ENCODE data around the gene BEGAIN.

BEGAIN gene

GRCh38 chr14:100534528-100535286 lies 52.5 kb downstream of the BEGAIN start:
- ChIA-PET POLR2A (ENCODE audit: low non-redundant PET) (no interaction called here), CTCF (interaction anchor here (0.6 to 0.7 kb wide), 2 partner anchors 64 to 1236 kb away, joined by 3 to 4 read pairs; no protein-coding TSS in a partner anchor)
- no peak for TF ChIP-seq CTCF (conservative IDR thresholded peaks at IDR 0.05; ENCODE audit: low read depth)
- DNase-seq (ENCODE audit: low spot score) = no peak
- H3K27ac ChIP-seq = peak overlapping the region; percentile 76

- DNase-seq (ENCODE audit: low spot score) = no peak
- TF ChIP-seq CTCF (conservative IDR thresholded peaks at IDR 0.05; ENCODE audit: low read depth) = no peak
- CTCF ChIA-PET = interaction anchor here (0.6 kb wide), 1 partner anchor 63 kb away, joined by 4 read pairs; no protein-coding TSS in a partner anchor
- POLR2A ChIA-PET (ENCODE audit: low non-redundant PET) = no interaction called here
- H3K27ac ChIP-seq = peak overlapping the region; percentile 76
Measured at GRCh38 chr14:100533656-100534485, 53.3 kb downstream of the BEGAIN start.

DNA sequence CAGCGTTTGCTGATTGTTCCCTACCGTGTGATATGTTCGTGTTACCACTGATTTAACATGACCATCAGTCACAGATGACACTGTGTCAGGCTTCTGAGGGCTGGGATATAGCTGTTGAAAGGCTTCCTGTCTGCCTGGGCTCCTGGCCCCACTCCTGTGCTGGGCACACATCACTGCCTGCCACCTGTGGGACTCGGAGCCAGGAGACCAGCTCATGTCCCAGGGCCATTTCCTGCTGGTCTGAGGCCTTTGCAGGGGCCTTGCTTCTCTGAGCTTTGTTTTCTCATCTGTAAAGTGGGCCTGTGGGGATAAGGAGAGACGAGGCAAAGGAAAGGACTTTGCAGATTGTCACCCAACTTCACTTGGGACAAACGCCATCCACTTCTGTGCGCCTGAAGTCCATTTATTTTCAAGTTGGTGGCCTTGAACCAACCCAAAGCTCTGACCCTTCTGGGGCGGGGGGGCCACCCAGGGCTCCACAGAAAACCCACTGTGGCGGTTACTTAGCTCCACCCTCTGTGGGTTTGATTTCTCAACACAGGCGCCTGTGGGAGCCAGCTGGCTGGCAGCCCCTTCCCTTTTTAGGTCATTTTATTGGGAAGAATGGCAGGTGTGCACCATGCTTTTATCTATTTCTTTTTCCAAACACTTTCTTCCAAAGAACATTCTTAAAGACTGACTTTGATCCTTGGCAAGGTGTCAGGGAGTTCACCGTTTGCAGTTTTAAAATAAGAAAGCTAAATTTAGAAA lies 54.1 kb downstream of the BEGAIN start:
- POLR2A ChIA-PET (ENCODE audit: low non-redundant PET) = interaction anchor here (0.5 kb wide), 1 partner anchor 233 kb away, joined by 3 read pairs; no protein-coding TSS in a partner anchor
- H3K27ac ChIP-seq = peak overlapping the region; percentile 76
- DNase-seq (ENCODE audit: low spot score) = no peak
- CTCF ChIA-PET = interaction anchor here (0.6 to 0.7 kb wide), 3 partner anchors 80 to 1258 kb away, joined by 3 to 4 read pairs (median 3); no protein-coding TSS in a partner anchor
- no peak for TF ChIP-seq CTCF (conservative IDR thresholded peaks at IDR 0.05; ENCODE audit: low read depth)

GRCh38 chr14:100532154-100532861 lies 54.9 kb downstream of the BEGAIN start:
- POLR2A ChIA-PET (ENCODE audit: low non-redundant PET) = interaction anchor here (0.5 kb wide), 1 partner anchor 232 kb away, joined by 3 read pairs; no protein-coding TSS in a partner anchor
- H3K27ac ChIP-seq = peak overlapping the region; percentile 76
- no peak for TF ChIP-seq CTCF (conservative IDR thresholded peaks at IDR 0.05; ENCODE audit: low read depth)
- CTCF ChIA-PET = interaction anchor here (0.6 to 0.7 kb wide), 2 partner anchors 81 to 1259 kb away, joined by 3 to 4 read pairs; no protein-coding TSS in a partner anchor
- no peak for DNase-seq (ENCODE audit: low spot score)

DNA sequence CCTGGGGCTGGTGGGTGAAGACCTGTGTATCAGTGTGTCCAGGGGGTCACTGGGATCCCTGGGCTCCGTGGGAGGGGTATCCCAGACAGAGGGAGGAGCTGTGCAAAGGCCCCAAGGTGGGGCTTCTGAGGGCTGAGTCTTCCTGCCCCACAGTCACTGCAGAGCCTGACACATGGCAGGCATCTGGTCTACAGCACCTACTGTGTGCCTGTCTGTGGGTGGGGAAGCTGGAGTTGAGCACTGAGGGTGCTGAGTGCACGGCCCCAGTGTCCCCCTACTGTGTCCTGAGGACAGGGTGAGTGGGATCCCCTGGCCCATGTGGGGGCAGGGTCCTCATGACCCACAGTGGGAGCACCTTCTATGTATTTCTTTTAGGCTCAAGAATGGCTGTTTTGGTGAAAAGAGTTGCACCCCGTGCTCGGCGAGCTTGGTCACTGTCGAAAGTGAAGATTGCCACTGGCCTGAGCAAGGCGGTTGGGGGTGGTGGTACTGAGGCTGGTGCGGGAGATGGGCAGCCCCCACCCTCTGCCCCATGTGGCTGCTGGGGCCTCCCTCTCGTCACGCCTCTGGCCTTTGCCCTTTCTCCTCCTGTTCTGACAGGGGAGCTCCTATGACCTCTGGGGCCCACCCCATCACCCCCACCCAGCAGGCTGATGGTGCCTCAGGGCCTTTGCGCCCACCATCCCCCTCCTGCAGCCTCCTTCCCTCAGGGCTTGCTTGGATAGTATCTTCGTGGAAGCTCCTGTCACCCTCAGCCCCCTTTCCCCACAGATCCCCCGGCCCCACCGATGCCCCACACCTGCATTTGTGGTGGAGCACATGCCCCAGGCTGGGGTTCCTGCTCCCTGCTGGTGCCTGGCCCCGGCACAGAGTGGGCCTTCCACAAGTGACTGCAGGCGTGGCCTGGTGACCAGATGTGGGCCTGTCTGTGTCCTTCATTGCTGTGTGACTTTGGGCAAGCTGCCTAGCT lies 55.8 kb downstream of the BEGAIN start:
- peak overlapping the region; percentile 76 for H3K27ac ChIP-seq
- POLR2A ChIA-PET (ENCODE audit: low non-redundant PET) = no interaction called here

More for the DNA sequence above, 55.8 kb downstream of the BEGAIN start:
- TF ChIP-seq CTCF (conservative IDR thresholded peaks at IDR 0.05; ENCODE audit: low read depth) = no peak
- no peak for DNase-seq (ENCODE audit: low spot score)
- CTCF ChIA-PET = no interaction called here
